ENCODE data around the gene MSH2.

Gene MSH2

DNA sequence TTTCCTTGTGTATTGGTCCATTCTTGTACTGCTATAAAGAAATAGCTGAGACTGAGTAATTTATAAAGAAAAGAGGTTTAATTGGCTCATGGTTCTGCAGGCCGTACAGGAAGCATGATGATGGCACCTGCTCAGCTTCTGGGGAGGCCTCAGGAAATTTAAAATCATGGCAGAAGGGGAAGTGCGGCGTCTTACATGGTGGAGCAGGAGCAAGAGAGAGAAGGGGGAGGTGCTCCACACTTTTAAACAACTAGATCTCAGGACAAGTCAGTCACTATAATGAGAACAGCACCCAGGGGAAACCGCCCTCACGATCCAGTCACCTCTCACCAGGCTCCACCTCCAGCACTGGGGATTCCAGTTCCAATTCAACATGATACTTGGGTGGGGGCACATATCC lies 54.3 kb downstream of the MSH2 start:
- TF ChIP-seq, protein P1, sequence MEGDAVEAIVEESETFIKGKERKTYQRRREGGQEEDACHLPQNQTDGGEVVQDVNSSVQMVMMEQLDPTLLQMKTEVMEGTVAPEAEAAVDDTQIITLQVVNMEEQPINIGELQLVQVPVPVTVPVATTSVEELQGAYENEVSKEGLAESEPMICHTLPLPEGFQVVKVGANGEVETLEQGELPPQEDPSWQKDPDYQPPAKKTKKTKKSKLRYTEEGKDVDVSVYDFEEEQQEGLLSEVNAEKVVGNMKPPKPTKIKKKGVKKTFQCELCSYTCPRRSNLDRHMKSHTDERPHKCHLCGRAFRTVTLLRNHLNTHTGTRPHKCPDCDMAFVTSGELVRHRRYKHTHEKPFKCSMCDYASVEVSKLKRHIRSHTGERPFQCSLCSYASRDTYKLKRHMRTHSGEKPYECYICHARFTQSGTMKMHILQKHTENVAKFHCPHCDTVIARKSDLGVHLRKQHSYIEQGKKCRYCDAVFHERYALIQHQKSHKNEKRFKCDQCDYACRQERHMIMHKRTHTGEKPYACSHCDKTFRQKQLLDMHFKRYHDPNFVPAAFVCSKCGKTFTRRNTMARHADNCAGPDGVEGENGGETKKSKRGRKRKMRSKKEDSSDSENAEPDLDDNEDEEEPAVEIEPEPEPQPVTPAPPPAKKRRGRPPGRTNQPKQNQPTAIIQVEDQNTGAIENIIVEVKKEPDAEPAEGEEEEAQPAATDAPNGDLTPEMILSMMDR (conservative IDR thresholded peaks at IDR 0.05; ENCODE audit: low read length), result no peak
- no peak for DNase-seq (ENCODE audit: low read depth)
- no peak overlapping the region for H3K4me3 ChIP-seq (ENCODE audit: low read length)

DNA sequence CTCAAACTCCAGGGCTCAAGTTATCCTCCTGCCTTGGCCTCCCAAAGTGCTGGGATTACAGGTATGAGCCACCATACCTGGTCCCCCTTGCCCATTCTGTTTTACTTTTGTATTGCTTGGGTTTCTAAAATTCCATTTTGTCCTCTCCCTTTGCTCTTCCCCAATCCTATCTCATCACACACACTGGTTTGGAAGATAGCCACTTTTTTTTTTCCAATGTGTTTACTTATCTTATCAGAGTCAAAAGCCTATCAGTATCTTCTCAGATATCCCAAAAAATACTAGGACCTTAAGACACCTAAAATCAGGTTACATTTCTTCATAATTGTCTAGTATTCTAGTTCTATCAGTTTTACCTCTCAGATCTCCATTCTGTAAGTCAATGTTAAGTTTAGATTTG lies 56.1 kb downstream of the MSH2 start:
- DNase-seq (ENCODE audit: low read depth), result no peak
- H3K4me3 ChIP-seq (ENCODE audit: low read length), result no peak overlapping the region
- TF ChIP-seq, protein P1 (conservative IDR thresholded peaks at IDR 0.05; ENCODE audit: low read length), result no peak

DNA sequence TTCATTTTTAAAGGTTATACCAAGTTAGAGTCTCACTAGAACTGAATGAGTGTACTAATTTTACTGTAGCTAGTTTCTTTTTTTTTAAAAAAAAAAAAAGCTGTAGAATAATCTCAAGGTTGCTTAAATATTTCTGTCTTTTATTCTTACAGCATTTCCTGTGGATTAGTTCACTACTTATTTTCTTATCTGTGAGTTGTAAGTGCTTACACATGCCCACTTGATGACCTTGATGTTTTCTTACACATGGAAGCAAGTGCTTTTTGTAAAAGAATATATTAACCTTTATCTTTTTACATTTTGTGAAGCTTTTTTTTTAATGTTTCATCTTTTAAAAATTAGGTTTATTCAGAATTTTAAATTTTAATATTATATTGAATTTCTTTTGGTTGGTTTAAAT lies 57.8 kb downstream of the MSH2 start:
- DNase-seq (ENCODE audit: low read depth), result no peak
- H3K4me3 ChIP-seq (ENCODE audit: low read length), result no peak overlapping the region
- TF ChIP-seq, protein P1 (conservative IDR thresholded peaks at IDR 0.05; ENCODE audit: low read length), result no peak

DNA sequence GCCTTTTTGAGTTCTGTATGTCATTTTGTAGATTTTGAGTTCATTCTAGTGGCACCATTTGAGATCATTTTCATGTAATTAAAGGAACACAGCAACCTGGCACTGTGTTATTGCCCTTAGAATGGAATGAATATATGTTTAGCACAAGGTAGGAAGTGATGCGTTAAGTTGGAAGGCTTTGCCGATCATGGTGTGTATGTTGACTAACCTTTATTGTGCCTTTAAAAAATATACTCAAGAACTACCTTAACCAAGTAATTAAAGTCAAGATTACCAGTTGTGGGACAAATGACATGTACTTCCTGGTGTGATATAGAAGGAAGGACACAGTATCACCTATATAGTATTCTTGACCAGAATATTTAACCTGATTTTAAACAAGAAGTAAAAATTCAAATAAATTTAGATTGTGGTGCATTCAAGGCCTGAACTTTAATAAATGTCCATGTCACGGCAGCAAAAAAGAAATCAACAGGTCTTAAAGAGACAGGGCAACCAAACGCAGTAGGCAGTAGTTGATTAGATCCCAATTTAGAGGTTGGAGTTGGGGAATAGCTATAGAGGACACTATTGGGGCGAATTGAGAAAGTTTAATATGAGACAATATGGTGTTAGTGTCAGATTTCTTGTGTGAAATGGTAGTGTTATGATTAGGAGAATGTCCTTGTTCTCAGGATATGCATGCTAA lies 68.6 kb downstream of the MSH2 start:
- no peak for DNase-seq (ENCODE audit: low read depth)
- H3K4me3 ChIP-seq (ENCODE audit: low read length), result no peak overlapping the region
- TF ChIP-seq, protein P1 (conservative IDR thresholded peaks at IDR 0.05; ENCODE audit: low read length), result no peak

DNA sequence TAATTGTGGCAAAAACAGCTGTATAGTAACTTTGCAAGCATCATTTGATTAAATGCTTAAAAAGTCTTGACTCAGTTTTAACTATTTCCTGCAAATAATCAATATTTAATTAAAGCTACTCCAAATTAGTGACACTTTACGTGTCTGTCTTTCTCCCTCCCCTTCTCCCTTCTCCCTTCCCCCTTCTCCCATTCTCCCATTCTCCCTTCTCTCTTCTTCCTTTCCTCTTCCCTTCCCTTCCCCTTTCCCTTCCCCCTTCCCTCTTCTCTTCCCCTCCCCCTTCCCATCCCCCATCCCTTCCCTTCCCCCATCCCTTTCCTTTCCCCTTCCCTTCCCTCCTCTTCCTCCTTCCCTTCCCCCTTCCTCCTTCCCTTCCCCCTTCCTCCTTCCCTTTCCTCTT lies 76.9 kb downstream of the MSH2 start:
- TF ChIP-seq, protein P1 (conservative IDR thresholded peaks at IDR 0.05; ENCODE audit: low read length), result no peak
- no peak overlapping the region for H3K4me3 ChIP-seq (ENCODE audit: low read length)
- DNase-seq (ENCODE audit: low read depth), result no peak

DNA sequence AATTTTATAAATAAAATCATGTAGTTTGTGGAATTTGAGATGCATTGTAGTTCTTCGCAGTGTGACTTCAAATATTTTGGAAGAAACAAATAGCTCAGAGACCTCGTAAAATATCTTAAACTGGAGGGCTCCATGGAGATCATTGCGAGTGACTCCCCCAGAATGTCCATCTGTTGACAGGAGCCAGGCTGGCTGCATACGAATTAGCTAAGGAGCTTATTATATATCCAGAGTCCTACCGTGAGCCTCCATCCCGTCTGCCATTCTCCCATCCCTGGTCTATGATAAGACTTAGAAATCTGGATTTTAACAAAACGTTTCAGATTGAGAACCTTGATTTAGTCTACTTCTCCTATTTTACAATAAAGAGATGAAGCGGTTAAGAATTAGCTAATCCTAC lies 80.2 kb downstream of the MSH2 start:
- DNase-seq (ENCODE audit: low read depth), result no peak
- H3K4me3 ChIP-seq (ENCODE audit: low read length), result no peak overlapping the region
- TF ChIP-seq, protein P1 (conservative IDR thresholded peaks at IDR 0.05; ENCODE audit: low read length), result no peak

DNA sequence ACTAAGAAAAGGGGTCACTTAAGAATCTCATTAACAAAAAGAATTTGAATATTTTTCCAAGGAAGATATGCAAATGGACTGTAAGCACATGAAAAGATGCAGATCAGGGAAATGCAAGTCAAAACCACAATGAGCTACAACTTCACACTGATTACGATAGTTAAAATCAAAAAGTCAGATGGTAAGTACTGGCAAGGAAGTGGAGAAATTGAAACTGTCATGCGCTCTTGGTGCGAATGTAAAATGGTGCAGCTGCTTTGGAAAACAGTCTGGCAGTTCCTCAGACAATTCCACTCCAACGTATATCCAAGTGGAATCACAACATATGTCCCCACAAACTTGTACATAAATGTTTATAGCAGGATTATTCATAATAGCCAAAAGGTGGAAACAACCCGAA lies 81.4 kb downstream of the MSH2 start:
- H3K4me3 ChIP-seq (ENCODE audit: low read length), result no peak overlapping the region
- TF ChIP-seq, protein P1 (conservative IDR thresholded peaks at IDR 0.05; ENCODE audit: low read length), result no peak
- no peak for DNase-seq (ENCODE audit: low read depth)
